ENCODE data around the gene NUBP1. TPM values are rescaled to one million over a fixed set of nuclear protein-coding genes. Genes with fewer than 3 reads are reported as not detected.

Gene NUBP1
- total and polyA plus RNA-seq, 4 experiments from 2014 or later: 23.5 to 36.2 (median 31.3) TPM

DNA sequence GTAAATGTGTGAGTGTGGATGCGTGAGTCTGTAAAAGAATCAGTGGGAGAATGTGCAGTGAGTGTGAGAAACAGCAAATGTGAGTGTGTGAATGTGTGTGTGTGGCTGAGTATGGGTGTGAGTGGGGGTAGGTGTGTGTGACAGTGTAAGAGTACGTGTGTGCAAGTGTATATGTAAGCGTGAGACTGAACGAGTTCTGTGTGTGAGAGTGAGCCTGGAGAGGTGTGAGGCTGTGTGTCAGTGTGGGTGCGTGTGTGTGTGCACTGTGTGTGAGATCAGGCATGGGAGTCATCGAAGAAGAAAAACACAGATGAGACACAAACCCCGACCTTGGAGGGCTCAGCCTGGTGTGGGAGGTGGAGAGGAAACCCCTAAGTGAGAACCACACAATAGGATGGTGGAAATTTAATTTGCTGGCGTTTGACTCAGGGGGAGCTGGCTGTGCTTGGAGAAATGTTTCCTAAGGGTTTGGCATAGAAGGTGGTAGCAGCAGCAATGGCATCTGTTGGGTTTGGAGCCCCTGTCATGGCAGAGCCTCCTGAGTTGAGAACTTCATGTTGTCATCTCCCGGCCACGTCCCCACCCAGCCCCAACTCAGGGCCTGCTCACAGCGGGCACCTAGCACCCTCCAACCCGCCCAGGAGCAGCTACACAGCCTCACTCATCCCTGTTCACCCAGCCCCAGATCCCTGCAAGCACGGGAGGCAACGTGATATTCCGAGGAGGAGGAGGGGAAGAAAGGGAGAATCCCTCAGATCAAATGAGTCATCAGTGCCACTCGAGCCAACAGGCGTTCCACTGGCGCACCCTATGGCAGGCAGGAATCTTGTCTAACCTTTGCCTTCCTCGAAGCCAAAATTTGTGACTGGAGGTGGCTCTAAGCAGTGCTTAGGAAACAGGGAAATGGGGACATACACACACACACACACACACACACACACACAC is 14.3 kb upstream of the NUBP1 start:
- CTCF ChIA-PET (ENCODE audit: partially characterized antibody): no interaction called here
- Histone ChIP-seq H3K9me3 (ENCODE audit: control insufficient read depth in 1 of 2, low read length in 2 of 2) (no peaks in the 10 kb centered on the region), H3K4me1 (ENCODE audit: insufficient read depth, low read length) (no peaks in the 10 kb centered on the region), H3K27ac (ENCODE audit: low read depth, low read length) (no peak overlapping the region), H3K27me3 (ENCODE audit: insufficient read depth, low read length) (no peaks in the 10 kb centered on the region), H3K36me3 (ENCODE audit: insufficient read depth, low read length) (no peaks in the 10 kb centered on the region), H3K4me3 (ENCODE audit: low read length in 2 of 2) (no peak overlapping the region)
- intact Hi-C loops (cut with micrococcal nuclease): no loop called here
- peaks cover 0 to 5% of the 10 kb centered on the region in 2 donors for H3K27me3 Mint-ChIP-seq
- H3K36me3 Mint-ChIP-seq: peaks cover 0 to 4% of the 10 kb centered on the region in 2 donors
- no peak overlapping the region for H3K4me3 Mint-ChIP-seq
- POLR2A ChIA-PET (ENCODE audit: partially characterized antibody): no interaction called here
- no peak overlapping the region for H3K27ac Mint-ChIP-seq
- H3K4me1 Mint-ChIP-seq: no peaks in the 10 kb centered on the region
- DNase-seq: no peak
- no peaks in the 10 kb centered on the region for H3K9me3 Mint-ChIP-seq

DNA sequence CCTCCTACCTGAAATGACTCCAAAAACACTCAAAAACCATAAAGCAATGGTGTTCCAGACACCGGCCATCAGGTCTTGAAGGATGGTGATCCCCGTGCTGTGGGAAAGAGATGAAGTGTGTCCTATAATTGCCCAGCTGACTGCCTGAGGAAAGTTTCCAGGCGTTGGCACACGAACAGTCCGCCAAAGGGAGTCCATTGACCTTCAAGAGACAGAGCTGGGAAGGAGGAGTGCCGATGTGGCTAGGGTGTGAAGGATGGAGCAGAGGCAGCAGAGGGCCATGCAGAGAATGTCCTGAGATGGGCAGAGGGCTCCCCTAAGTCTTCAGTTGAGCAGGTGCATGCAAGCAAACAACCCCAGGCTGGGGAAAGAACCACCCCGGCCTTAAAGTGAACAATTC is 11.9 kb upstream of the NUBP1 start:
- H3K4me1 ChIP-seq (ENCODE audit: insufficient read depth, low read length): no peaks in the 10 kb centered on the region
- no peaks in the 10 kb centered on the region for H3K27me3 ChIP-seq (ENCODE audit: insufficient read depth, low read length)
- H3K4me3 ChIP-seq (ENCODE audit: low read length in 2 of 2): no peak overlapping the region
- Mint-ChIP-seq H3K4me1 (peaks cover 0 to under 1% (median under 1%) of the 10 kb centered on the region in 4 donors), H3K27me3 (no peaks in the 10 kb centered on the region), H3K36me3 (peaks cover 0 to 4% of the 10 kb centered on the region in 2 donors), H3K4me3 (no peak overlapping the region), H3K27ac (peak overlapping the region in 1 of 7 donors; percentile 57), H3K9me3 (no peaks in the 10 kb centered on the region)
- no peak overlapping the region for H3K27ac ChIP-seq (ENCODE audit: low read depth, low read length)
- POLR2A ChIA-PET (ENCODE audit: partially characterized antibody): no interaction called here
- intact Hi-C loops (cut with micrococcal nuclease): no loop called here
- no peak for DNase-seq
- no peaks in the 10 kb centered on the region for H3K36me3 ChIP-seq (ENCODE audit: insufficient read depth, low read length)
- CTCF ChIA-PET (ENCODE audit: partially characterized antibody): interaction anchor here (3.1 to 9.2 kb wide), 2 partner anchors 210 to 218 kb away, joined by 16 to 171 read pairs; no protein-coding TSS in a partner anchor
- no peaks in the 10 kb centered on the region for H3K9me3 ChIP-seq (ENCODE audit: control insufficient read depth in 1 of 2, low read length in 2 of 2)

DNA sequence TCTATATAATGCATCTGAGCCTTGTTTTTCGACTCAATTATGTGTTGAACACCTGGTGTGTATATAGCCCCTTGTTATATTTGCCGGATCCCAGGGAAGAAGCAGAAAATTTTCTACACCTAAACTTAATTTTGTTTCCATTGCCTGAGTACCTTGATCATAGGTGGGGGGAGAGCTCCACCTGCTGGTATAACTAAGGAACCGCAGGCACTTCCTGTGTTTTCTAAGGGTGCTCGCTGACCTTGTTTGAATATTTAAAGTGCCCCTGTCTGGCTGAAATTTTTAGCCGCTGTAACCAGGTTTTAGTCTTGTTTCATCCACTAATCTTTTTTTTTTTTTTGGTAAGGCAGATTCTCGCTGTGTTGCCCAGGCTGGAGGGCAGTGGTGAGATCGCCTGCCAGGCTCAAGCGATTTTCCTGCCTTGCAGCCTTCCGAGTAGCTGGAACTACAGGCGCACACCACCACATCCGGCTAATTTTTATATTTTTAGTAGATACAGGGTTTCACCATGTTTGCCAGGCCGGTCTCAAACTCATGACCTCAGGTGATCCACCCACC is 6.5 kb upstream of the NUBP1 start:
- Histone ChIP-seq H3K36me3 (ENCODE audit: insufficient read depth, low read length) (no peaks in the 10 kb centered on the region), H3K27me3 (ENCODE audit: insufficient read depth, low read length) (no peaks in the 10 kb centered on the region), H3K9me3 (ENCODE audit: control insufficient read depth in 1 of 2, low read length in 2 of 2) (no peaks in the 10 kb centered on the region), H3K4me3 (ENCODE audit: low read length in 2 of 2) (peak overlapping the region in 1 of 2 donors; percentile 20), H3K4me1 (ENCODE audit: insufficient read depth, low read length) (peaks cover 14% of the 10 kb centered on the region), H3K27ac (ENCODE audit: low read depth, low read length) (peak overlapping the region; percentile 19)
- H3K4me1 Mint-ChIP-seq: peaks cover 3 to 12% (median 9%) of the 10 kb centered on the region in 4 donors
- H3K36me3 Mint-ChIP-seq: peaks cover 0 to 4% of the 10 kb centered on the region in 2 donors
- POLR2A ChIA-PET (ENCODE audit: partially characterized antibody): interaction anchor here (0.6 kb wide), 2 partner anchors 272 to 1858 kb away, joined by 3 to 5 read pairs; no protein-coding TSS in a partner anchor
- CTCF ChIA-PET (ENCODE audit: partially characterized antibody): interaction anchor here (0.6 to 9.2 kb wide), 20 partner anchors 9 to 1586 kb away, joined by 3 to 171 read pairs (median 3); no protein-coding TSS in a partner anchor
- H3K9me3 Mint-ChIP-seq: peaks cover 0 to 2% (median 0%) of the 10 kb centered on the region in 8 donors
- DNase-seq: peak; percentile 76 to 78 (median 78)
- peak overlapping the region; percentile 36 to 91 (median 86) for H3K27ac Mint-ChIP-seq
- peak overlapping the region; percentile 64 to 82 (median 74) for H3K4me3 Mint-ChIP-seq
- H3K27me3 Mint-ChIP-seq: no peaks in the 10 kb centered on the region
- intact Hi-C loops (cut with micrococcal nuclease): loop anchor here (1.0 kb wide), 3 partner anchors 216 to 423 kb away; no protein-coding TSS in a partner anchor

DNA sequence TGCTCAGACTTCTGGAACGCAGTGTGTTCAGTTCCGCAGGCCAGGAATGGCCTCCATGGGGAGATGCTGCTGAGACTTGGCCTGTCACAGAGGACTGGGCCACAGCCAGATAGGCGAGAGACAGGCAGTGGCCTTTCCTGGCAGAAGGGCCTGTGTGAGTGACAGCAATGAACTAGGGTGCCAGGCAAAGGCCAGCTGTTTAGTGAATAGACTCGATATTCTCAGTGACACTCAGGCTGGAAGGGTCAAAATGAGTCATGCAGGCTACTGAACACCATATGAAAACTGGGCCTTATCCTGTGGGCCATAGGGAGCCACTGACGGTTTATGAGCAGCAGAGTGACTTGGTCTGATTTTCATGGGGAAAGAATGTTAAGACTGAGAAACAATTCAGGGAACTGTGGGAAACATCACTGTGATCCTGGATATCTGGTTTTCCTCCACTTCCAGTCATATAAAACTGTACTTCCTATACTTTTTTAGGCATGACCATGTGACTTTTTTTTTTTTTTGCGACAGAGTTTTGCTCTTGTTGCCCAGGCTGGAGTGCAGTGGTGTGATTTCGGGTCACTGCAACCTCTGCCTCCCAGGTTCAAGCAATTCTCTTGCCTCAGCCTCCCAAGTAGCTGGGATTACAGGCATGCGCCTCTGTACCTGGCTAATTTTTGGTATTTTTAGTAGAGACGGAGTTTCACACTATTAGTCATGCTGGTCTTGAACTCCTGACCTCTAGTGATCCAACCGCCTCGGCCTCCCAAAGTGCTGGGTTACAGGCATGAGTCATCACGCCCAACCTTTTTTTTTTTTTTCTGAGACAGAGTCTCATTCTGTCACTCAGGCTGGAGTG is 5.2 kb upstream of the NUBP1 start:
- Mint-ChIP-seq H3K4me3 (peak overlapping the region in 2 of 8 donors; percentile 7 to 45), H3K27ac (peak overlapping the region in 3 of 7 donors; percentile 24 to 75 (median 32)), H3K4me1 (peaks cover 8 to 18% (median 14%) of the 10 kb centered on the region in 4 donors), H3K27me3 (no peaks in the 10 kb centered on the region), H3K9me3 (peaks cover 0 to 2% (median 0%) of the 10 kb centered on the region in 8 donors), H3K36me3 (no peaks in the 10 kb centered on the region)
- Histone ChIP-seq H3K36me3 (ENCODE audit: insufficient read depth, low read length) (no peaks in the 10 kb centered on the region), H3K4me1 (ENCODE audit: insufficient read depth, low read length) (peaks cover 19% of the 10 kb centered on the region), H3K4me3 (ENCODE audit: low read length in 2 of 2) (no peak overlapping the region), H3K9me3 (ENCODE audit: control insufficient read depth in 1 of 2, low read length in 2 of 2) (no peaks in the 10 kb centered on the region), H3K27me3 (ENCODE audit: insufficient read depth, low read length) (no peaks in the 10 kb centered on the region), H3K27ac (ENCODE audit: low read depth, low read length) (no peak overlapping the region)
- intact Hi-C loops (cut with micrococcal nuclease): no loop called here
- DNase-seq: peak in 1 of 5 donors; percentile 61
- CTCF ChIA-PET (ENCODE audit: partially characterized antibody): interaction anchor here (0.6 to 9.2 kb wide), 8 partner anchors 8 to 481 kb away, joined by 3 to 171 read pairs (median 10); no protein-coding TSS in a partner anchor
- POLR2A ChIA-PET (ENCODE audit: partially characterized antibody): no interaction called here

DNA sequence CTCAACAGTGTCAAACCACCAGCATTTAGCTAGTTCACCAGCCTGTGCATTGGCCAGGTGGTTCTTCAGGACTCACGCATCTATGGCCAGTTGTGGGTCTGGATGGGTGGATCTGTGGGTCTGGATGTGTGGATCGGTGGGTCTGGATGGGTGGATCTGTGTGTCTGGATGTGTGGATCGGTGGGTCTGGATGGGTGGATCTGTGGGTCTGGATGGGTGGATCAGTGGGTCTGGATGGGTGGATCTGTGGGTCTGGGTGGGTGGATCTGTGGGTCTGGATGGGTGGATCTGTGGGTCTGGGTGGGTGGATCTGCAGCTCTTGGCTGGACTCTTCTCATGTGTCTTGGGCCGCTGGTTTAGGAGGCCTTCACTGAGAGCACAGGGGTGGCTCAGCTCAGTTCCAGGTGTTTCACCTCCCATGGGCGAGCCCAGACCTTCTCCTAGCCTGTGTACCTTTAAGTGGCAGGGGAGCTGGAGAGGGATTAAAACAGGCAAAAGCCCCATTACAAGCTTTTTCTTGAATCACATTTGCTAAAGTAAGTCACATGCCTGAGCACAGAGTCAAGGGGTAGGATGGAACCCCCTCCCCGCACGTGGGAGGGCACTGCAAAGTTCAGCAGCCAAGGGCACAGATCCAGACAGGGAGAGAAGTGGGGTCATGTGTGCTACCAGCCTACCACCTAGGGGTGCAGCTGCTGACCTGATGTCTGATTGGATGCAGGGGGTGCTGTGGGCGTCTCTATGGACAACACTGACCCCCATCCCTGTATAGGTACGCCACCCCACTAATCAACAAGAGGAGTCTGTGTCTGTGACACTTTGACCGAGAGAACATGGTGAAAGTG is 3.4 kb upstream of the NUBP1 start:
- H3K36me3 Mint-ChIP-seq: peaks cover 2 to 3% of the 10 kb centered on the region in 2 donors
- POLR2A ChIA-PET (ENCODE audit: partially characterized antibody): interaction anchor here (0.6 kb wide), 1 partner anchor 1649 kb away, joined by 3 read pairs; the partner anchor contains the start of gene HAPSTR1
- DNase-seq: no peak
- no peaks in the 10 kb centered on the region for H3K36me3 ChIP-seq (ENCODE audit: insufficient read depth, low read length)
- intact Hi-C loops (cut with micrococcal nuclease): loop anchor here (5.0 kb wide), 1 partner anchor 1778 kb away; the partner anchor contains the start of gene USP7
- CTCF ChIA-PET (ENCODE audit: partially characterized antibody): interaction anchor here (0.5 to 9.2 kb wide), 6 partner anchors 178 to 487 kb away, joined by 3 to 171 read pairs (median 5); no protein-coding TSS in a partner anchor
- H3K27me3 ChIP-seq (ENCODE audit: insufficient read depth, low read length): no peaks in the 10 kb centered on the region
- H3K4me1 Mint-ChIP-seq: peaks cover 15 to 31% (median 24%) of the 10 kb centered on the region in 4 donors
- no peak overlapping the region for H3K4me3 Mint-ChIP-seq
- H3K27ac Mint-ChIP-seq: peak overlapping the region in 4 of 7 donors; percentile 38 to 82 (median 60)
- no peak overlapping the region for H3K27ac ChIP-seq (ENCODE audit: low read depth, low read length)
- peaks cover 29% of the 10 kb centered on the region for H3K4me1 ChIP-seq (ENCODE audit: insufficient read depth, low read length)
- H3K4me3 ChIP-seq (ENCODE audit: low read length in 2 of 2): no peak overlapping the region
- H3K27me3 Mint-ChIP-seq: no peaks in the 10 kb centered on the region
- peaks cover 0 to 2% (median 0%) of the 10 kb centered on the region in 8 donors for H3K9me3 Mint-ChIP-seq
- H3K9me3 ChIP-seq (ENCODE audit: control insufficient read depth in 1 of 2, low read length in 2 of 2): no peaks in the 10 kb centered on the region

DNA sequence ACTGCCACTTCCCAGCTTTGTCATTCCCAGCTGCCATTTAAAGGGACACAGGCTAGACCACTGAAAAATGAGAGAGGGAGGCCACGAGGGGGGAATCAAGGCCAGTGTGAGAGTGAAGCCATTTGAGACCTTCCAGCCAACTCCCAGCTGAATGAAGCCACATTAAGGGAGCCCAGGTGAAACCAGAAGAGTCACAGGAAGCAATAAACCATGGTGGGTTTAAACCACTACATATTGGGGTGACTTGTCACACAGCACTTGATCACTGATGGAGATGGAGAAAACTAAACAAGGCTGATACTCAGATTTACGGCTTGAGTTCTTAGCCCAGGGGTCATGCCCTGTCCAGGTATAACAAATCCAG is 2.8 kb upstream of the NUBP1 start:
- Mint-ChIP-seq H3K27ac (peak overlapping the region in 3 of 7 donors; percentile 29 to 80 (median 38)), H3K4me1 (peaks cover 19 to 37% (median 28%) of the 10 kb centered on the region in 4 donors), H3K4me3 (no peak overlapping the region), H3K36me3 (peaks cover 6 to 8% of the 10 kb centered on the region in 2 donors), H3K9me3 (peaks cover 0 to 2% (median 0%) of the 10 kb centered on the region in 8 donors), H3K27me3 (no peaks in the 10 kb centered on the region)
- no peak for DNase-seq
- no peaks in the 10 kb centered on the region for H3K36me3 ChIP-seq (ENCODE audit: insufficient read depth, low read length)
- intact Hi-C loops (cut with micrococcal nuclease): loop anchor here (5.0 kb wide), 1 partner anchor 1779 kb away; the partner anchor contains the start of gene USP7
- no peaks in the 10 kb centered on the region for H3K27me3 ChIP-seq (ENCODE audit: insufficient read depth, low read length)
- no peaks in the 10 kb centered on the region for H3K9me3 ChIP-seq (ENCODE audit: control insufficient read depth in 1 of 2, low read length in 2 of 2)
- peaks cover 33% of the 10 kb centered on the region for H3K4me1 ChIP-seq (ENCODE audit: insufficient read depth, low read length)
- H3K4me3 ChIP-seq (ENCODE audit: low read length in 2 of 2): no peak overlapping the region
- POLR2A ChIA-PET (ENCODE audit: partially characterized antibody): no interaction called here
- H3K27ac ChIP-seq (ENCODE audit: low read depth, low read length): no peak overlapping the region
- CTCF ChIA-PET (ENCODE audit: partially characterized antibody): interaction anchor here (0.5 to 9.2 kb wide), 3 partner anchors 178 to 421 kb away, joined by 3 to 171 read pairs (median 3); no protein-coding TSS in a partner anchor
